Amygdala (tissue), 56 donors: ENCODE data around the gene C11orf42.
A peak's percentile ranks its signal among the peaks of the same experiment; 100 is the strongest.

Source experiments
- DNase-seq, 56 donors: peaks; one replicate each; lab custom pipeline; 2025; lab: John Stamatoyannopoulos, UW

The C11orf42 gene

DNA sequence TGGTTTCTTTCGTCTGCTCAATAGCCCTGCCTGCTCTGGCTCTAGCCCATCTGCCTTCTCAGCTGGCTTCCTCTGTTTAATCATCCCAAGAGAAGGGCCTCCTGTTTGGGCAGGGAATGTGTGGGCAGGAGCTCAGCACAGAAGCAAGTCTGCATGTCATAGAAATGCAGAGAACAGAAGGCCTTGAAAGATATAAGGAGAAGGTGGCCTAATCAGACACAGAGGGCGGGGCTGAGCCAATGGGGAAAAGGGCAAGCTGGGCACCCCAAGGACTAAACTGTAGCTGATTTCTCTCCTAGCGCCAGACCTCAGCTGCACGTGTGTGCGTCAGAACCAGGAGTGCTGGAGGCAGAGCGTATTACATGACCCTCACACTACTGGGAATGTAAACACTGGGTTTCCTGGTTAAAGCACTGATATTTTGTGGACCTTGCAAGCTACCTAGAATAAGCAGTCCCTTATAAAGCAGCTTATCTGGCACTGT, 46.7 kb downstream of the C11orf42 start:
- peak in 6 of 56 donors; percentile 13 to 33 (median 20) for DNase-seq

DNA sequence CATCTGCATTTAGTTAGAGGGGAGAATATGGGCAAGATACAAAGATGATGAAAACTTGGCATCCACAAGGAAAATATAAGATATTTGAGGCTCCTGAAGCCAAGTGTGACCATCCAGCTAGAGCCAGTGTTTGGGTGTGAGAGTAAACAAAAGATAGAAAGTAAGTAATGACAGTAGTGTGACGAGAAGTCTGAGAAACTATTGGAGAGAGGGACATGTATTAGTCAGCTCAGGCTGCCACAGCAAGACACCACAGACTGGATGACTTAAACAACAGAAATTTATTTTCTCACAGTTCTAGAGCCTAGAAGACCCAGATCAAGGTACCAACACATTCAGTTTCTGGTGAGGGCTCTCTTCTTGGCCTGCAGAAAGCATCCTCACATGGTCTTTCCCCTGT, 47.8 kb downstream of the C11orf42 start:
- DNase-seq = no peak

DNA sequence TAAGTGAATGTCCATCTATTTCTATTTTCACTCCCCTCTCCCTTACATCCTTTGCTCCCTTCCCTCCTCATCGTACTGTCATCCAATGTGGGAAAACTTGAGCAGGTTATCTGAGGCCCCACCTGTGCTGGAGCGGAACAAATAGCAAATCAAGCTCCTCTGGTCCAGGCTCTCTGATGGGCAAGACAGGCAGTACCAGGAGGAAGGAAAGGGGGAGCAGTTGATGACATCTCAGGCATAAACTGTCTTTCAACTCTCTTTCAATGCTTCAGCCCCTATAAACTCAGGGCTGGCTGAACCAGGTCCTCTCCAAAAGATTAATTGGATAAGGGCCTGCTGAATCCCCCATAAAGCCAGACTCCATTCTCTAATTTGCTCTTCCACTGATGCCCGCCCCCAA, 52.8 kb downstream of the C11orf42 start:
- DNase-seq = no peak

DNA sequence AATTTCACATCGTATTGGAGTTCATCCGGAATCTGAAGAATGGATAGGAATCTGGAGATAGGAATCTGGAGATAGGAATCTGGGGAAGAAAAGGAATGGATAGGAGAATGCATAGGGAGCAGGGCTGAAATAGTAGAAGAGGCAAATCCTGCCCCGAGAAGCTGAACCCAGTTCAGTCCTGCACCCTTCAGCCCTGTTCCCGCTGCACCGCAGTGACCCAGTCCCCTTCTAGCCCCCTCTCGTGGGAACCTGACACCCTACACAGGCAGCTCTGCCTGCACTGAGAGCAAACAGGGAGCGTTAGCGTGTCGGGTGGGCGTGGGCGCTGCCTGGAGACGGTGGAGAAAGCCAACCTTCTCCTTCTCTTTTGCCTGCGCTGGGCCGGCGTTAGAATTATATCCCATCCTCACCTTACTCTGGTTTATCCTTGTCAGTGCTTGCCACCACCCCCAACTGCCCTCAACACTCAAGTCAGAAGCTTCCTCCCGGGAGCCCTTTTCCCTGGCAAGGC, 53.3 kb downstream of the C11orf42 start:
- peak in 16 of 56 donors; percentile 12 to 66 (median 40) for DNase-seq

DNA sequence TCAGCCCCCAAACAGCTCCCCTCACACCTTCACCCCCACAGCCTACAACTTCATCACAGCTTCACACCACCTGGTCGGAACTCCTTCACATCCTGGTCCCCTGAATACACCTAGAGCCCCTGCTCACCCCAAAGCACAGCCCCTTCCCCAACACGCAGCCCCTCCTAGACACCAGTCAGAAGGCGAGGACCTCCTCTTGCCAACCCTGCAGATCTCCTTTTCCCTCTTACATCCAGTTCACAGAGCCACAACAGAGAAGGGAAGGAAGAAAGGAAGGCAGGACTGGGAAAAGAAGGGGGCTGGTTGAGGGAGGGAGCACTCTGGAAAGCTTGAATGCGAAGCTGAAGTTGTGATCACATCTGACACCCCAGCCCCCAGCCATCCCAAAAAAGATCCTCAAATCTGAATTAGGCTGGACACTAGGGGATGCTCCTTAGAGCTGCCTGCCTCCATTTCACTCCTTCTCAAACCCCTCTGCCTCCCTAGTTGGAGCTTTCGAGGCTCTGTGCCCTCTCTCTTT, 54.9 kb downstream of the C11orf42 start:
- DNase-seq = peak in 1 of 56 donors; percentile 16
